K562 (cell line): ENCODE results near the gene RPLP2.

Experiments used
- CHD1 ChIP-seq: fragments of 200-600 bp; sonication (generic); IDR thresholded peaks from one replicate; pipeline ENCODE4 v1.6.1; 2012; ENCODE audit warnings: mild to moderate bottlenecking, moderate library complexity, low read length, inconsistent platforms
- DMBX1 ChIP-seq: fragments of 250-450 bp; sonication (Bioruptor Pico); IDR thresholded peaks from 2 replicates; pipeline ENCODE4 v1.8.0; 2022; ENCODE audit warnings: inconsistent platforms, mild to moderate bottlenecking, moderate library complexity, borderline replicate concordance
- ELF4 ChIP-seq: fragments of 450-650 bp; formaldehyde crosslinking; IDR thresholded peaks from 2 replicates; pipeline ENCODE4 v1.4.0; 2022; ENCODE audit warnings: missing genetic modification characterization
- EZH2 ChIP-seq: IDR thresholded peaks from 2 replicates; pipeline ENCODE4 v1.6.1; 2012; ENCODE audit warnings: low read depth, mild to moderate bottlenecking, inconsistent platforms, low read length, borderline replicate concordance
- KLF1 ChIP-seq: fragments of 450-650 bp; IDR thresholded peaks from 2 replicates; pipeline ENCODE4 v1.6.1; 2016; ENCODE audit warnings: missing genetic modification characterization, missing compliant biosample characterization
- POLR2A ChIP-seq: fragments of 450-650 bp; conservative IDR thresholded peaks from 2 replicates; pipeline ENCODE4 v1.6.1; 2016
- POLR2AphosphoS5 ChIP-seq: IDR thresholded peaks from 2 replicates; pipeline ENCODE4 v1.6.1; 2011; ENCODE audit warnings: mild to moderate bottlenecking, low read depth, low read length, moderate library complexity; ENCODE audit not compliant: control insufficient read depth, insufficient read depth
- TEAD4 ChIP-seq, 2 experiments: sonication (generic) in 1 of 2; formaldehyde crosslinking in 1 of 2; IDR thresholded peaks; 2 replicates each; pipeline versions ENCODE4 v1.6.1 to v1.8.0; 2012 to 2022; ENCODE audit warnings: borderline replicate concordance in 1 of 2, inconsistent platforms in 1 of 2, low read length in 1 of 2, mild to moderate bottlenecking in 1 of 2, missing genetic modification reagents in 1 of 2
- ZNF24 ChIP-seq: fragments of 450-650 bp; IDR thresholded peaks from 2 replicates; pipeline ENCODE4 v1.6.1; 2016
- TF ChIP-seq, protein P1 (sequence below), 3 experiments: IDR thresholded peaks in 2 of 3; conservative IDR thresholded peaks in 1 of 3; 2 replicates each; pipeline ENCODE4 v1.5.1; 2011 to 2012; ENCODE audit warnings: low read length in 3 of 3, mild to moderate bottlenecking in 3 of 3, control low read depth in 2 of 3, improper control_type of control experiment in 1 of 3, inconsistent platforms in 1 of 3, low read depth in 1 of 3, mixed read lengths in 1 of 3, moderate library complexity in 1 of 3; ENCODE audit not compliant: insufficient read depth in 2 of 3

GRCh38 chr11:773830-774229 is 35.9 kb upstream of the RPLP2 start:
- TF ChIP-seq CHD1: no peak
- TF ChIP-seq ZNF24: no peak
- TF ChIP-seq KLF1 (tag): no peak
- TF ChIP-seq POLR2AphosphoS5: 0 out of 2 replicates have a peak, but pooled peaks have one; percentile 17
- TF ChIP-seq DMBX1: no peak
- TF ChIP-seq EZH2: no peak
- TF ChIP-seq POLR2A: no peak
- TF ChIP-seq, protein P1, sequence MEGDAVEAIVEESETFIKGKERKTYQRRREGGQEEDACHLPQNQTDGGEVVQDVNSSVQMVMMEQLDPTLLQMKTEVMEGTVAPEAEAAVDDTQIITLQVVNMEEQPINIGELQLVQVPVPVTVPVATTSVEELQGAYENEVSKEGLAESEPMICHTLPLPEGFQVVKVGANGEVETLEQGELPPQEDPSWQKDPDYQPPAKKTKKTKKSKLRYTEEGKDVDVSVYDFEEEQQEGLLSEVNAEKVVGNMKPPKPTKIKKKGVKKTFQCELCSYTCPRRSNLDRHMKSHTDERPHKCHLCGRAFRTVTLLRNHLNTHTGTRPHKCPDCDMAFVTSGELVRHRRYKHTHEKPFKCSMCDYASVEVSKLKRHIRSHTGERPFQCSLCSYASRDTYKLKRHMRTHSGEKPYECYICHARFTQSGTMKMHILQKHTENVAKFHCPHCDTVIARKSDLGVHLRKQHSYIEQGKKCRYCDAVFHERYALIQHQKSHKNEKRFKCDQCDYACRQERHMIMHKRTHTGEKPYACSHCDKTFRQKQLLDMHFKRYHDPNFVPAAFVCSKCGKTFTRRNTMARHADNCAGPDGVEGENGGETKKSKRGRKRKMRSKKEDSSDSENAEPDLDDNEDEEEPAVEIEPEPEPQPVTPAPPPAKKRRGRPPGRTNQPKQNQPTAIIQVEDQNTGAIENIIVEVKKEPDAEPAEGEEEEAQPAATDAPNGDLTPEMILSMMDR (IDR thresholded peaks at IDR 0.05 in 2 of 3, conservative IDR thresholded peaks at IDR 0.05 in 1 of 3; ENCODE audit: insufficient read depth in 2 of 3, low read depth in 1 of 3, low read length in 3 of 3): no peak
- TF ChIP-seq TEAD4 (IDR thresholded peaks at IDR 0.05; ENCODE audit: low read length): no peak
- TF ChIP-seq TEAD4 (CRISPR knock-in tag; IDR thresholded peaks at IDR 0.05; ENCODE audit: borderline replicate concordance): no peak
- no peak for TF ChIP-seq ELF4 (CRISPR knock-in tag)
